Dedifferentiated amniotic fluid mesenchymal stem cell (primary cell): ENCODE measurements around the gene EIF6.
"Not testable (repeated sequence)": the region's sequence is repeated elsewhere in the genome, so short reads cannot be mapped to it uniquely, and the experiment has no call there.

Experiments
- DNase-seq: peaks from one replicate; pipeline ENCODE4 v3.0.0-alpha.2; 2016; ENCODE audit errors: extremely low spot score

The EIF6 gene

DNA sequence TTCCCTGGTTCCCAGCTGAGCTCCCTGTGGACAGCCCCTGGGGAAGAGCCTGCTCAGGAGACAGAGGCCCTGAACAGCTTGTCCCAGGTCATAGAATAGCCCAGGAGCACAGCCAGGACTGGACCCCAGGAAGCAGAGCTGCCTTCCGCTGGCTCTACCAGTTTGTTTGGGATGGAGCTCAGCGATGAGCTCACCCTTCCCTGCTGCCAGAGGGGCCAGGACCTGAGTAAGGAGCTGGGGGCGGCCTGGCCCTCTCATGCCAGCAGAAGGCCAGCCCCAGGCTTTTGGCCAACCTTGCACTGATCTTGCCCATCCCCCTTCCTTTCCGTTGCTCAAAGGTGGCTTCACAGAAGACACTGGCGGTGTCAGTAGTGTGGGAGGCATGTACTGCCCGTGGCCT, 24.1 kb downstream of the EIF6 start:
- DNase-seq: no peak

DNA sequence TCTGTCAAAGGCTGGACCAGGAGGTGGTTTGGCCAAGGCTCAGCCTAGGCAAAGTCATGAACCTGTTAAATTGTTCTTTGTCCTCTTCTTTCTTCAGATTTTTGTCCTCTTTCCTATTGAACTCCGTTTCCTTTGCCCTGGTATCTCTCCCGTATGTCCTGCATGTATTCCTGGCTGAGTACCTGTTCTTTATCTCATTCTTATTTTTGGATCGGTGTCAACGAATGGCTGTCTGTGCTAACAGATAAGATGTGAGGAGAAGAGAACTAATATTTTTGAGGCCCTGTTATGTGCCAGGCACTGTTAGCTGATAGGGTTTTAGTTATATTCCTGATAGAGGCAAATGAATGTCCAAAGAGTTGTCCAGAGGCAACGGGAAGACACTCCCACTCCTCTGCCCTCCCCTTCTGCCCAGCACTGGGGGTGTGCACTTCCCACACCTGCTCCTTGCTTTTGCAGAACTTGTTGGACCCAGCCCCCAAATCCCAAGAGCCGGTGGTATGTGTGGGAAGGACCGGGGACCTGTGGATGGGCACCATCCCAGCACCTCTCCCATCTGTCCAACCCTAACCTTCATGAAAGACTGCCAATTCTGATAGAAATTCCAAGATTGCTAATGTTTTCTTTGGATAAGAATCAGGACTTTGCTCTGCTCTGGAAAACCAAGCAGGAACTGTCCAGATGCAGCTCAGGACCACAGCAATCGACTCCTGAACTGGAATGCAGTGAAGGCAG, 27.2 kb downstream of the EIF6 start:
- DNase-seq: no peak

DNA sequence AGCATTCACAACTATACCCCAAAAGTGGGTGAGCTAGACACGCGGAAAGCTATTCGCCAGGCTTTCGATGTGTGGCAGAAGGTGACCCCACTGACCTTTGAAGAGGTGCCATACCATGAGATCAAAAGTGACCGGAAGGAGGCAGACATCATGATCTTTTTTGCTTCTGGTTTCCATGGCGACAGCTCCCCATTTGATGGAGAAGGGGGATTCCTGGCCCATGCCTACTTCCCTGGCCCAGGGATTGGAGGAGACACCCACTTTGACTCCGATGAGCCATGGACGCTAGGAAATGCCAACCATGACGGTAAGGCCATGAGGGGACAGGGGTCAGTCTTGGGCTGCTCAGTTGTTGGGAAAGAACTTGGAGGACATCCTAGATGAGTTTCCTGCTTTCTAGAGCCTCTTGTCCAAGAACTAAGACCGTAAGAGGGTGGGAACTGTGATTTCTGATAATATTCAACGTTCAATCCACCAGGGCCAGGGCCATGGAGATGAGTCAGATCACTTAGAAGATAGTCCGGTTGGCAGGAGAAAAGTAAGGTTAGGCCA, 30.0 kb downstream of the EIF6 start:
- DNase-seq: no peak

DNA sequence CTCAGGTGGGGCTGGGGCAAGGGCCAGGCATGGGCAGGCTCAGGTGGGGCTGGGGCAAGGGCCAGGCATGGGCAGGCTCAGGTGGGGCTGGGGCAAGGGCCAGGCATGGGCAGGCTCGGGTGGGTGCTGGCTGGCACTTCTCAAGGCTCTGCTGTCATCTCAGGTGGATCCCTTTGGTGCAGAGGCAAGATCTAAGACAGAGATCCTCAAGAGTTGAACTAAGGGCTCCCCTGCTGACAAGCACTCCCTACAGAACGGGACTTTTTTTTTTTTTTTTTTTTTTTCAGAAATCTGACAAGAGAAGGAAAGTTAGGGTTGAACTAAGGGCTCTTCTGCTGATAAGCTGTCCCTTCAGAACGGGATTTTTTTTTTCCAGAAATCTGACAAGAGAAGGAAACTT, 31.6 kb downstream of the EIF6 start:
- DNase-seq: no peak

DNA sequence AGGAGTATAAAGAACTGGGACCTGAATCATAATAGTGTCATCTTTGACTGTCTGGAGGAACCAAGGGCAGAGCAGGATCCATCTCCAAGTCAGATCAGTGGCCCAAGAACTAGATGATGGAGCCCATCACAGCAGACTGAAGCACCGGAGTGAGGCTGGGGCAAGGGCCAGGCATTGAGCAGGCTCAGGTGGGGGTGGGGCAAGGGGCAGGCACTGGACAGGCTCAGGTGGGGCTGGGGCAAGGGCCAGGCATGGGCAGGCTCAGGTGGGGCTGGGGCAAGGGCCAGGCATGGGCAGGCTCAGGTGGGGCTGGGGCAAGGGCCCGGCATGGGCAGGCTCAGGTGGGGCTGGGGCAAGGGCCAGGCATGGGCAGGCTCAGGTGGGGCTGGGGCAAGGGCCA, 32.0 kb downstream of the EIF6 start:
- DNase-seq: not testable (repeated sequence)

DNA sequence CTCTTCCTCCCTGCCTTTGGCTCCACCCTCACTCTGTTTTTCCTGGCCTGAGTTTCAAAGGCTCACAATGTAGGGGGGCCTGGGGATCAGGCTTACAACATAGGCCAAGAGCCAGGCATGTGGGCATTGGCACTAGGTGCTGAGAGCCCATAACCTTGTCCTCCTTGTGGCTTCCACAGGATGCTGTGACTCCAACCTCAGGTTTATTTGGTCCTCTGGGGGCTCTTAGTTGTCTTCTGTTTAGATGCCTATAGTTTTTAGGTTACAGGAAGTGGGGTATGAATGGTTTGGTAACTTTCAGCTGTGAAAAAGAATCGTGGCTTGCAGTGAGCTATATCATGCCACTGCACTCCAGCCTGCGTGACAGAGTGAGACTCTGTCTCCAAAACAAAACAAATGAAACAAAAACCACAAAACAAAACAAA, 32.5 kb downstream of the EIF6 start:
- DNase-seq: no peak

DNA sequence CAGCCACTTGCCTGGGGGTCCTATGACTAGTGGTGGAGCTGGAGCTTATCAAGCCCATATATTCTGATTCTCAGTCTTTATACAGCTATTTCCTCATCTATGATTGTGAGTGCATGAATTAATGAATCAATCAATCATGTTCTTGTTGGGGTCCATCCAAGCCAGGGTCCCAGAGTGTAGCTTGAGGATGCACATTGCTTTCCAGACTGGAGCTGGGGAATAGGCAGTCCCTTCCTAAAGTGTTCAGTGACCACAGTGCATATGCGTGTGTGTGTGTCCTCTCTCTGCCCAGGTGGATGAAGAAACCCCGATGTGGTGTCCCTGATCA, 33.0 kb downstream of the EIF6 start:
- DNase-seq: no peak

DNA sequence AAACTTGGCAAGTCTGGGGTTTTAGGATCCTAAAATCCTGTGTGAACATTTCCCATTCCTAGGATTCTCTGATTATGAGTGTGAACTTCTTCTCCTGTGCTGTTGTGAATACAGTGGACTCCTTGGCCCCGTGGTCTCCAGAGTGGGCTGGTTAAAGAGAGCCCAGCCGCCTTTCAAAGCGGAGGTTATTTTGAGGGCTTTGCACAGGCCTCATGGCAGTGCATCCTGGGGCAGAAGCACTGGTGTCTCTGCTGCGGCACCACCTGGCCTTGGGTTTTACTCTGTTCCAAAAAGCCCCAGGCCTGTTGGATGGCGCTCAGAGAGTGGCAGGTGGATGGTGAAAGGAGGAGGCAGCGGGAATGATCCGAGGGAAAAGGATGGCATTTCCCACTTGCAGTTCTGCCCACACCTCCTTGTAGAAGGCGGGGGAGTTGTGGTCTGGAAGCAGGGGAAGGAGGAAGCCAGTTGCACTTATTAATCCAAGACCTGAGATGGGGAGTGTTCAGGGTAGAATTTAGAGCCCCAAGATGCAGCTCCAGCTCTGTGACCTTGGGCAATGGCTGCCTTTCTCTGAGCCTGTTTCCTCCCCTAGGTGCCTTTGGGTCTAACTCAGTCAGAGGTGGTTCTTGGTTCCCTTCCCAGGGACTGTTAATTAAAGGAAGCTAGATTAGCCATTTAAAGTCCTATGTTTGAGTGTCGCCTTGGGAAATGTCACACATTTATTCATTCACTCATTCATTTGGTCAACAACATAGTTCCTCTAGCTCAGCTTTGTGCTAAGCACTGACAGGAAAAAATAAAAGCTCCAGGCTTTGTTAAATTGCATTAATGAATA, 35.7 kb downstream of the EIF6 start:
- no peak for DNase-seq

DNA sequence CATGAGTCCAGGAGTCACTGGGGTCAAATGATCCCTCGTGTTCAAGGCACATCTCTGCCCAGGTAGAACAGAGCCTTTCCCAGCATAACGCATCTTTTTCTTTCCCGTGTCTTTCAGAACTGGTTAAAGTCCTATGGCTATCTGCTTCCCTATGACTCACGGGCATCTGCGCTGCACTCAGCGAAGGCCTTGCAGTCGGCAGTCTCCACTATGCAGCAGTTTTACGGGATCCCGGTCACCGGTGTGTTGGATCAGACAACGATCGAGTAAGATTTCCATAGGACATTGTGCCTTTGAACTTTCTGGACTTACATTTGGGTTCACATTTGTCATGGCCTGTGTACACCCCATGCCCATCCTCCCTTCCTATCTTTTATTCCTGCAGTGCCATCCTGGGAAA, 37.8 kb downstream of the EIF6 start:
- DNase-seq: no peak

DNA sequence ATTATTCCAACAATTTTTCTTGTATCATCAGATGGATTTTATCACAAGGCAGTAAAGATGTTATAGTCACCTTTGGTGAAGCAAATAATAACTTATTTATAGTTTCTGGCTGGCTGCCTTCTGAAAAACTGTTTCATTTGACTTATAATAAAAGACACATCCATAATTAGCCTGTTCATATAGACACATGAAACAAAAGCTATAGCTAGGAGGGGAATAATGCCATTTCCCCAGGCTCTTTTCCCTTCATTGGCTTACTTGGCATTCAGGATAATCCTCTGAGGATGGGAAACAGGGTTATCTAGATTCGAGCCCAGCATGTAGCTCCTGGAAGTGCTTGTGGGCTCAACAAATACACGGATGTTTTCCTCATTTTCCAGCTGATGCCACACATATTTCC, 40.6 kb downstream of the EIF6 start:
- DNase-seq: no peak

DNA sequence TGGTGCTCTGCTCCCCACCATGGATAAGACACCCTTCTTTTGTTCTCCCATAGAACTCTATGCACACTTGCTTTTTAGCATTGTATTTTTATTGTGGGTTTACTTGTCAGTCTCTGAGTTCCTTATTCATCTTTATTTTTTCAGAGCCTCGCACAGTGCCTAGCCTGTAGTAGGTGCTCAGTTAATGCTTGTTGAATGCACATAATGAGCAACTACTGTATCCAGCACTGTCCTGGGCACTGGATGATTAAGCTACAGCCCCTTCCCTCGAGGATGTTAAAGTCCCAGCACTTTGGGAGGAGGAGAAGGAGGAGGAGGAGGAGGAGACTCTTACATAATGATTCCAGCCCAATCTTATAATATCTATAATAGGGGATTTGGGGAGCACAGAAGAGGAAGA, 41.3 kb downstream of the EIF6 start:
- no peak for DNase-seq

DNA sequence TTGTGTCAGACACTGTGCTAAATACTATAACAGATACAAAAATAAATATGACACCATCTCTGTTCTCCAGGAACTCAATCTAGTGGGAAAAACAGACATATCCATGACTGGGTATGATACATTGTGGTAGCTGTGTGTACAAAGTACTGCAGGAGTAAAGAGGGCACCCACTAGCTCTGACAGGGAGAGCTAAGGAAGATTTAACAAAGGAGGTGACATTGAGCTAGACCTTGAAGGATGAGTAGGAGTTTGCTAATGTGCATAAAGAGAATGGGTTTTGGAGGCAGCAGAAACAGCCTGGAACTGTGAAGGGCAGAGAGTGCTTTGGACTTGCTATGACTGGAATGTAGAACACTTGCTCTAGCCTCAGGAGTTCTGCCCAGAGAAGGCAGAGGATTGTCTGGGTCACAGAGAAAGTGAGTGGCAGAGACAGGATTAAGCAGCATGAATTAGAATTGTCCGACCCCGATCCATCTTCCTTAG, 43.7 kb downstream of the EIF6 start:
- DNase-seq: no peak

DNA sequence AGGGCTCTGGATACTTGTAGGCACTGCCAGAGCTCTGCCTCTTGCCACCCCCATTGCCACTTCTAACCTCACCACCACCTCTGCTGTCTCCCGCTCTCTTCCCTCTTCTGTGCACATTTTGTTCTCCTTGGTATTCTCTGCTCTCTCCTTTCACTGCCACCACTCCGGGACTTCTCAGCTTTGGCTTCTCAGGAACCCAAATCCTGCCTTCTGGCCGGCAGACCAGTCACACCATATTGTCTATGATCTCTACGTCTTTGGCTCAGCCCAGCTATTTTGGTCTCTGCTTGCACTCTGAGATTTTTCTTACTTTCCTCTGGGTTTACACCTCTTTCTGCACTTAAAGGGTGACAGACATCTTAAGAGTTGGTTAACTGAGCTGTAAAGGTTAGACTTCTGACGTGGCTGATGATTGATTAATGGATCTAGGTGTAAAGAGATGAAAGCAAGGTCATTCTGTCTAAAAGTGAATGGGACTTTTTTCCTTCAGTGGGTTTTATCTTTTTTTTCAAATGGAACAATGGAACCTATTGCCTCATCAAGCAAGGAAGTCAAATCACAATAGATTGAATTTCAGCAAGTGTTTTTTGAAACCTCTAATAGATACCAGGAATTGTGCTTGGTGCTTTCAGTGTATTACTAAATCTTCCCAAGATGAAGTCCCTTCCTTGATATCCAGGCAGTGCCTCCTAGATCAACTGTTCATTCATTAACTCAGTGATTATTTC, 44.3 kb downstream of the EIF6 start:
- DNase-seq: no peak

DNA sequence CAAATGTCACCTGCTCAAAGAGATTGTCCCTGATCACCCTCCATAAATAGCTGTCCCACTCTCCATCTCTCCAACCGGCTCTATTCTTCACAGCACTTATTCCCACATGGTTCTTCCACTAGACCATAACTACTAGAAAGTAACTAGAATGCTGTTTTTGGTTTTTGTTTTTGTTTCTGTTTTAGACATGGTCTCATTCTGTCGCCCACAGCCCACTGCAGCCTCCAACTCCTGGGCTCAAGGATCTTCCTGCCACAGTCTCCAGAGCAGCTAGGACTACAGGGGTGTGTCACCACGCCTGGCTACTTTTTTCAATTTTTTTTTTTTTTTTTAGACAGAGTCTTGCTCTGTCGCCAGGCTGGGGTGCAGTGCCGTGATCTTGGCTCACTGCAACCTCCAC, 45.8 kb downstream of the EIF6 start:
- no peak for DNase-seq

DNA sequence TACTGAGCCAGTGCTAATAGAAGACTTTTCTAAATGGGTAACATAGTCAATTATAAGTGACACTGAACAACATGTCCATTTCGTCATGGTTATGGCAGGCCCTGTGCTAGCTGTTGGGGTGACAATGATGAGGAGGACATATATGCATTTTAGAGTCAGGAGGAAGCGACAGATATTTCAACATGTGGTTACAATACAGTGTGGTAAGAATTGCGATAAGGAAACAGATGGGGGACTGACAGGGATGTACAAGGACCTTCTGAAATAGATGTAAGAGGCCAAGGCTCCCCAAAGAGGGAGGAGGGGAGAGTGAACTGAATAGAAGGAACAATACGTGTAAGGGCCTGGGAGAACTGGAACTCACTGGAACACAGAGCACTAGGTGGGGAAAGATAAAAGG, 46.4 kb downstream of the EIF6 start:
- no peak for DNase-seq

DNA sequence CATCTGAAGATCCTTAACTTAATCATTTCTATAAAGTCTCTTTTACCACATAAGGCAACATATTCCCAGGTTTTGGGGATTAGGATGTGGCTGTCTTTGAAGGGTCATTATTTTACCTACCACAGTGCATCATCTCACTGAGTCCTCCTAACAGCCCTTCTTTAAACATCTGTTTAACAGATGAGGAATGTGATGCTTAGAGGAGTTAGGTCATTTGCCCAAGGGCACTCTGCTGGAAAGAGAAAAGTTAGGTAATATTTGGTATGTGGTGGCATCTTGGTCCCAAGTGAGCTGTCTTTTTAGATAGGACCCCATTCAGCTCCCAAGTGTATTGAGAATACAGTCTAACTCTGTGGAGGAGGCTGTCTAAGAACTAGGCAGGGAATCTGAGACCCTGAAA, 47.1 kb downstream of the EIF6 start:
- no peak for DNase-seq

DNA sequence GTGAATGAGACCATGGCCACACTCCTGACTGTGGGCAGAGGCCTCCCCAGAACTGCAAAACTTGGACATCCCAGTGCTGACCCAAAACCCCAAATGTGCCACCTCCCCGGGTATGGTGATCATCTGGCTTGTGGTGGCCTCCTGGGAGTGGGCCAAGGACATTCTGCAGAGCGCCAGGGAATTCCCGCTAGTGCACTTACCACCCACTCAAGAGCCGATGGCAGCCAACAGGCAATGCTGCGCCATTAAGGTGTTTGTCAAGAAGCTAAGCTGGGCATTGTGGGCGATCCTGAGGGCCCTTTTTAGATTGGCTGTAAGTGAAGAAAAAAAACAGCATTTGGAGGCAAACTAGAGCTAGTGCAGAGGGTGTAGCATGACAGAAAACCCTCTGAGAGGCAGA, 48.7 kb downstream of the EIF6 start:
- no peak for DNase-seq

DNA sequence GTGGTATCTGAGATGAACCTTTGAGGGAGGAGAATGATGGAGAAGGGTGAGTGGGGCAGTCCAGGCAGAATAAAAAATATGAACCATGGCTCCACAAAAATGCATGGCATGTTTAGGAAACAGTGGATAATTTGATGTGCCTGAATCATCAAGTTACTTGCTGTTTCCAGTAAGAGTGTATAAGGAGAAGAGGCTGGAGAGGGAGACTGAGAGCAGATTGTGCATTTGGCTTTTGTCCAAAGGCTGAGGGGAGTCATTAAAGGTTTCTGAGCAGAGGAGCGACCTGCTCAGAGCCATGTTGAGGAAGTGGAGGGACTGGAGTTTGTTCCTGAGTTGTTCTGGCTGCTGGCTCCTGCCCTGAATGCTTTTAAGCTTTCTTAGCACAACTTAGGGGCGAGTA, 52.0 kb downstream of the EIF6 start:
- DNase-seq: peak; percentile 63
